ENCODE measurements around the gene HOXD8.

HOXD8 gene

DNA sequence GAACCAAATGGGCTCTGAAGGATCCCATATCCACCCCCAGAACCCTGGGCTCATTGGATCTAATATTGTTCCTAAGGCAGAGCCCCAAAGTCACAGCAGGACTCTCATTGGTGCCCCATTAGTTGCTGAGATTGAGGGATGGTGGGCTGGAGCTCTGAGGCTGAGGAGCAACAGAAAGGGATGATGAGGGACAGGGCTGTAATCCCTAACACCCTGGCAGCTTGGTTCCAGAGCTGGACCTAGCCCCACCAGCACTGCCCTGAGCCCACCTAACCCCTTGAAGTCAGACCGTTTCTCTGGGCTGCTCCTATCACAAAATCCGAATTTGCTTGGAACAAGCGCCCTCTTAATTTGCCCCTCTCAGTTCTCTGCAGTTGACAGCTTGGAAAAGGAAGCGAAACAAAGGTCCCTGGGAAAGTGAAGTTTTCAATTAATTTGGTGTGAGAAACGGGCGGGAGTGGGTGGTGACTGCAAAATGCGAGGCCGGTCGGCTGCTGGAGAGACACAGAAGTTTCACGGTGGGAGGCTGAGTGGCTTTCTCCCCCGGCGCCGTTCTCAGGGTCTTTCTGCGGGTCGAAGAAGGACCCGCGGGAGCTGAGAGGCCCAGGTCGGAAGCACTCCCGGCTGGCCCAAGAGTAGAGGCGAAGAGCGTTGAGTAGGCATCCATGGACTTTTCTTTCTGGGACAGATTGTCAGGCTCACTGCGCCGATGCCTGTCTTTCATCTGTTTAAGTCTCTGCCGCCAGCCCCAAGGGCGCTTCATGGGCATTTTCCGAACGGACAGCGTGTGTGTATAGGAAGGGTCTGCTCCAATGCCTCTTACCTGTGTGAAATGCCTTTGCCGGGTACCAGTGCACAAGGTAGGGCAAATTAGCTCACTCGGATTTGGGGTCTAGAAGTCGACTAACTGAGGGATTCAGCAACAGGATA lies 37.9 kb upstream of the HOXD8 start:
- DNase-seq (ENCODE audit: low spot score), result no peak

DNA sequence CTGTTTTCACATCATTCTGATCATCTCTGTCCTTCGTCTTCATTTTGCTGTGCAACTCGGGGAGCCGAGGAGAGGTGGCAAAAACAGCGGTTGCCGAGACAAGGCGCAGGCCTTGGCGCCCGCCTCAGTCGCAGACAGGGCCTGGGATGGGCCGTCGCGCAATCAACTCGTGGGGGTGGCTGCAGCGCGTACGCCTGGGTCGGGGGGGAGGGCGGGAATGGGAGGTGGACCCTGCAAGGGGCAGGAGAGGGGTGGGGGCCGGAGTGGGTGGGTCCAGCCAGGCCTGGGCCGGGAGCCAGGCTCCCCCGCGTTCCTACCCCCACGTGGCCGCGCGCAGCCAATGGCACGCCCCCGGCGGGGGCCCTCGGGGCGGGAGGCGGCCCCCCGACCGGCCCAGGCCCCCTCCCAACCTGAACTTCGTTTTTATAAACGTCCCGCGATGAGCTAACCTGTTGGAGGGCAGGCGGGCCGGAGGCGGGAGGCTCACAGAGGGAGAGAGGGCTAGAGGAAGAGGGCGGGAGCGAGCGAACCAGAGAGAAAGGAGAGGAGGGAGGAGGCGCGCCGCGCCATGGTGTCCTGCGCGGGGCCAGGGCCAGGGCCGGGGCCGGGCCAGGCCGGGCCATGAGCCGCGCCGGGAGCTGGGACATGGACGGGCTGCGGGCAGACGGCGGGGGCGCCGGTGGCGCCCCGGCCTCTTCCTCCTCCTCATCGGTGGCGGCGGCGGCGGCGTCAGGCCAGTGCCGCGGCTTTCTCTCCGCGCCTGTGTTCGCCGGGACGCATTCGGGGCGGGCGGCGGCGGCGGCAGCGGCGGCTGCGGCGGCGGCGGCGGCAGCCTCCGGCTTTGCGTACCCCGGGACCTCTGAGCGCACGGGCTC lies 37.0 kb upstream of the HOXD8 start, which contains the start of gene HOXD13:
HOXD13 (plus strand) TSS at position 452 of the 875 bp plus-strand sequence; CDS start at position 622, 170 bp downstream.
- DNase-seq (ENCODE audit: low spot score), result no peak

DNA sequence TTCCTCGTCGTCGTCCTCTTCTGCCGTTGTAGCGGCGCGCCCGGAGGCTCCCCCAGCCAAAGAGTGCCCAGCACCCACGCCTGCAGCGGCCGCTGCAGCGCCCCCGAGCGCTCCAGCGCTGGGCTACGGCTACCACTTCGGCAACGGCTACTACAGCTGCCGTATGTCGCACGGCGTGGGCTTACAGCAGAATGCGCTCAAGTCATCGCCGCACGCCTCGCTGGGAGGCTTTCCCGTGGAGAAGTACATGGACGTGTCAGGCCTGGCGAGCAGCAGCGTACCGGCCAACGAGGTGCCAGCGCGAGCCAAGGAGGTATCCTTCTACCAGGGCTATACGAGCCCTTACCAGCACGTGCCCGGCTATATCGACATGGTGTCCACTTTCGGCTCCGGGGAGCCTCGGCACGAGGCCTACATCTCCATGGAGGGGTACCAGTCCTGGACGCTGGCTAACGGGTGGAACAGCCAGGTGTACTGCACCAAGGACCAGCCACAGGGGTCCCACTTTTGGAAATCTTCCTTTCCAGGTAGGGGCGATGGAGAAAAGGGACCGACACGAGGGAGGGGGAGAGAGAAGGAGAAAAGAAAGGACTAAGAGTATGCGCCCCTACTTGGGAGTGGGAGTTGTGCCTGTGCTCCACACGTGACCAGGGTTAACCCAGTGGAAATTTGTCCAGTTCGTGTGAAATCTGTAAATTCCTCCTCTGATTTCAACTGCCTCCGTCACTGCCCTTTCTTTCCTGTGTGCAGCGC lies 36.2 kb upstream of the HOXD8 start:
- DNase-seq (ENCODE audit: low spot score), result no peak

DNA sequence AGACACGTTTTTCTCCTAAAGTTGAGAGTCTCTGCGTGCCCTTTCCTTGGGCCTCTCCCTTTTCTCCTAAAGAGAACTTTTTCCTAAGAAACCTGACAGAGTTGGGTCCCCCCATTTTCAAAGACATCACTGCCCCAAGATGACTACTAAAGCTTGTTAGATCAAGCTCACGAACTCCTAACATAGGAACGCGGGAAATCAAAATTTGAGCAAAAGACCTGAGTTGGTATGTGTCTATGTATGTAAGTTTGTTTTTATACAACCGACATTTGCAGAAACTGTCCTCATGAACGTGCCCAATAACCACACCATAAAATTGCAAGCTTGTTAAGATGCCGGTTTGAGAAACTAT lies 35.6 kb upstream of the HOXD8 start:
- DNase-seq (ENCODE audit: low spot score), result no peak

DNA sequence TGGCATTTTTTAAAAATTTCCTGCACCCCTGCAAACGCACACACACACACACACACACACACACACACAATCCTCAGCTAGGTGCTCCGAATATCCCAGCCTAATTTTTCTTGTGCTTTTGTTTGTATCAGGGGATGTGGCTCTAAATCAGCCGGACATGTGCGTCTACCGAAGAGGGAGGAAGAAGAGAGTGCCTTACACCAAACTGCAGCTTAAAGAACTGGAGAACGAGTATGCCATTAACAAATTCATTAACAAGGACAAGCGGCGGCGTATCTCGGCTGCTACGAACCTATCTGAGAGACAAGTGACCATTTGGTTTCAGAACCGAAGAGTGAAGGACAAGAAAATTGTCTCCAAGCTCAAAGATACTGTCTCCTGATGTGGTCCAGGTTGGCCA lies 35.2 kb upstream of the HOXD8 start:
- no peak for DNase-seq (ENCODE audit: low spot score)

DNA sequence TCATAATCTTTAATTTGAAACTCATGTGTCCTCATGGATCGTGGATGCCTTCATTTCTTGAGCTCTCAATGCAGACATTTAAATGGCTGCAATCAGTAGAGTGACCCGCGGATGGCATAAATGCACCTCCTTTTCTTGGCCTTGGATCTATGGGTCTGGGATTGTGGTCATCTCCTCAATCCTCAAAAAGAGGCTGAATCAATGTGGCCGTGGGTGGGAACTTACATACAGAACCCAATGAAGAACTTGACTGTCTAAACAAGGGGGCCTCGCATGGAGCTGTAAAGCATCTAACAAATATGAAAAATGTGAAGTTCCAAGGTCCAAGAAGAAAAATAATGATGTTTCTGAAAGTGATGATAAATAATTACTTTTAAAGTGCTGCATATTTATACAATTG lies 34.1 kb upstream of the HOXD8 start:
- DNase-seq (ENCODE audit: low spot score), result no peak

DNA sequence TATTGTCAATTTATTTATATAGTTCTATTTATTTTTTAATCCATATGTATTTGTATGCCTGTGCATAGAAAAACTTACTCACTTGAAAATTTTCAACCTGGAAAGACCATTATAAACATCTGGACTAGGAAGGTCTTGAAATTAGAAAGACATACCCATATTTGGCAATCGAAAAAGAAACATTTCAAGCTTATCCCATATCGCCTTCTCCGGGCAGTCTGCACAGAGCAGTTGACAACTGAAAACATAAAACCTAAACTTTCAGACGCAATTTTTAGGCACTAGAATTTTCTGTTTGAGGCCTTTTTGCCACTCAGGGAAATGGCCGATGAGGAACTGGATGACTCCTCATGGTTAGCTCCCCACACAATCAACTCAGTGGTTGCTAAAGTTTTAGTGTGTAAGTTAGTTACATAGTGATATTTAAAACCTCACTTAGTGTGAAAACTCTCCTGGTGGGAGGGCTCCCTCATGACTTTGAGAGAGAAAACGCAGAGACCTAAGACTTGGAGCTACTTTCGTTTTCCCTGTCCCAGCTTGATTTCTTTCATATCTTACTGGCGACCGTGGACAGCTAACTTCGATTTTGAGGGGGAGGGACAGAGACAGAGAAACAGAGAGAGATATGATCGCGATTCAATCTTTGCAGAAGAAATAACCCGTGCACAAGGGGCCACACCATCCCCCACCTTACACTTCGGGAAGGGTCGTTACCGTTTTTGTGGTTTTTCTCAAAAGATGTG lies 33.1 kb upstream of the HOXD8 start:
- no peak for DNase-seq (ENCODE audit: low spot score)

DNA sequence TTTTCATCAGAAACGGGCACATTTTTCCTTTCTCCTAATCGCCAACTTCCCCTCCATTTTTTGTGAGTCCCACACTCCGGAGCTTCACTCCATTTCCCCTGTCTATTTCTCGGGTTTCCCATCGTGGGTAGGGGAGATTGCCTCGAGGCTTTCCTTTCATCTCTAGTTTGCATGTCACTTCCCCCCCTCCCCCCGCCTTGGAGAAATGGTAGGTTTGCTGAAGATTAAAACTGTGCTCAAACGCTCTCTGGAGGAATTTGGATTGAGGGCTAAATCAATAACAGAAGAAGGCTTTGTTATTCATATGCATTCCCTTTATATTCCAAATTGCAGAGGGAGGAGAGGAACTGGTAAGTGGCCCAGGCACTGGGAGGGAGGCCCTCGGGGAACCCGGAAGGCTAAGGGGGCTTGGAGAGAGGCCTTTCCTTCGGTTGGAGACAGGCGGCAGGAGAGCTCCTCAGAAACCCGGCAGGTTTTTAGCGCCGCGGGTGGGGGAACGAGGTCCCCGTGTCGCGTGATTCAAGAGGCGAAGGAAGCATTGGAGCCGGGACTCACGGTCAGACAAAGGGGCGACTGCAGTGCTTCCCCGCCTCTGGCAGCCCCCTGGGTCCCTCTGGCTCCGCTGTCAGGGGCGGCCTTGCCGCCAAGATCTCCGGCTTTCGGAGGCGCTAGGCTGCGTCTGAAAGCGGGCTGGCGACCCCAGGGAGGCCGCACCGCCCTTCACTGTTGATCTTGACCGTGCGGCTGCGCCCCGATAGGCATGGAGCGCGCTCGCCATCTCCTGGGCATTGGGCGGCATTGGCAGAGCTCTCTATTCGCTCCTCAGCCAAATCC lies 32.3 kb upstream of the HOXD8 start:
- DNase-seq (ENCODE audit: low spot score), result peak; percentile 46

DNA sequence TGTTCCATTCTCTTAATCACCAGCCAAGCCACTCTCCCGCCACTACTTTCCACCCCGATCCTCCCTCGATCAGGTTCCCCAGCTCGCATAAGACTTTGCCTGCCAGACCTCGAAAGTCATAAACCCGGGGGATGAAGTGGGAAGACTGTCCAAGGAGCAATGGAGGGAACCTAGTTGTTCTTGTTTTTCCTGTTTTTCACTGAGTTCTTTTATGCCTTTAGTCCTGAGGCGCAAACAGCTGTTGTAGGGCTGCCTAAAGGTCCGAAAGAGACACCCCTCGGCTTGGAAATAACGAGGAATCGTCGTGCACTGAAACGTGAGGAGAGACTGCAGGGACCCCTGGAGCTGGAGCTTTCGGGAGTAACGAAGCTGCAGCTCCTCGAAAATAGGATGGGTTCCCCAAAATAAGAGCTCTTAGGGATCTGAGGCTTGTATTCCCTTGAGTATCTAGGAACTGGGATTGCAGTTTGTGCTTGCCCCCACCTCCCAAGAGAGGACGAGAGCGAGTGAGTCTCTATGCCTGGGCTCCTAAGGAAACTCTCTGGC lies 31.6 kb upstream of the HOXD8 start:
- DNase-seq (ENCODE audit: low spot score), result no peak

DNA sequence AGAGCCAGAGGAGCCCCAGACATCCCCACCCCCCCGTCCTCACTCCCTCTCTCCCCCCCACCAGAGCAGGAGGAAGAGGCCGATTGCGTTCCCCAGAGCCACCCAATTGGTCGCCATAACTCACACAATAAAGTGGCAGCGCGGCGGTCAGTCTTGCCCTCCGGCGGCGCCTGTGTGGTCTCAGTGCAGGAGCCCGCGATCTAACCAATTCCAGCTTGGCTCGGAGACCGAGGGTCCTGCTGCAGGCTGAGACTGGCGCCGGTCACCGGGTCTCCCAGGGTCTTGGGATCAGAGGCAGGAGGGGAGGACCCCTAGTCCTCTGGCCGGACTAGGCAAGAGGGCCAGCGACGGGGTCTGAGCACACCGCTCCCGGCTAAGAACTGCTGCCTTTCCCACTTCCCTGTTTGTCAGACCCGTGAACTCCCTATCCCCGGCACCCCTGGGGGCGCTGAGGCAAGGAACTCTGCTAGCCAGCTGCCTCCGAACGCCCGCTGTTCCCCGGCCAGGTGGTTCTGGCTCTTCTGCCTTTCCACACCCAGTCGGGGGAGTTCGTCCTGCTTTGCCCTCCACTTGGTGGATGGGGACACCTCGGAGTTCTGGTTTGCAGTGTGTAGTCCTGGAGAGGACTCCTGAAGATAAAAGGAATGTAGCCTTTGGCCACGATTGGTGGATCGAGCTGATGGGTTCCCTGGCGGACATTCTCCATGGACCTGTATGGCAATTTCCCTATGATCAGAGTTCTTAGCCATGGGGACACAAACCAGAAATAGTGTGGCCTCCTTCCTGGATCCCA lies 30.9 kb upstream of the HOXD8 start:
- no peak for DNase-seq (ENCODE audit: low spot score)

DNA sequence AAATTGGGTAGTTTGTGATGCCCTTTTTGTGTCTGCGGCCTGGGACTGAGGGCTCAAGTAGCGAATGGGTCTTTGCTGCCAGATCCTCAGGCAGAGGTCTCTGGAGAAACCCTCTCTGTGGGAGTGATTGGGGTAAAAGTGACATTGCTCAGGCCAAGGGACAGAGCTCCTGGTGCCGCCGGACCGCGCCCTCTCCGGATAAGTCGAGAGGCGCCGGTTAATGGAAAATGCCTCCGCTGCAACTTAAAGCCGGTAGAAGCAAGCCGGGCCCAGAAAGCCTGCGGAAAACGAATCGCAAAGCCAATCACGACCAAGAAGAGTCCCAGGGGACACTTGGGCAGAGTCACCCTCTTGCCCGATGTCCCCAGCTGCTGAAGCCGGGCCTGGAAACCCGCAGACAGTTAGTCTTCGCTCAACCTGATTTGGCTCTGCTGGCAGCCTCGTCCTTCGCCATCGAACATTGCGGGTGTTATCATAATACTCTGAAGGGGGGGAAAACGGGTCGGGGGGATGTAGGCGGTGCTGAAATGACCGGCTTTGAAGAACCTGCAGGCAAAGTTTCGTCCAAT lies 30.3 kb upstream of the HOXD8 start:
- DNase-seq (ENCODE audit: low spot score), result no peak

DNA sequence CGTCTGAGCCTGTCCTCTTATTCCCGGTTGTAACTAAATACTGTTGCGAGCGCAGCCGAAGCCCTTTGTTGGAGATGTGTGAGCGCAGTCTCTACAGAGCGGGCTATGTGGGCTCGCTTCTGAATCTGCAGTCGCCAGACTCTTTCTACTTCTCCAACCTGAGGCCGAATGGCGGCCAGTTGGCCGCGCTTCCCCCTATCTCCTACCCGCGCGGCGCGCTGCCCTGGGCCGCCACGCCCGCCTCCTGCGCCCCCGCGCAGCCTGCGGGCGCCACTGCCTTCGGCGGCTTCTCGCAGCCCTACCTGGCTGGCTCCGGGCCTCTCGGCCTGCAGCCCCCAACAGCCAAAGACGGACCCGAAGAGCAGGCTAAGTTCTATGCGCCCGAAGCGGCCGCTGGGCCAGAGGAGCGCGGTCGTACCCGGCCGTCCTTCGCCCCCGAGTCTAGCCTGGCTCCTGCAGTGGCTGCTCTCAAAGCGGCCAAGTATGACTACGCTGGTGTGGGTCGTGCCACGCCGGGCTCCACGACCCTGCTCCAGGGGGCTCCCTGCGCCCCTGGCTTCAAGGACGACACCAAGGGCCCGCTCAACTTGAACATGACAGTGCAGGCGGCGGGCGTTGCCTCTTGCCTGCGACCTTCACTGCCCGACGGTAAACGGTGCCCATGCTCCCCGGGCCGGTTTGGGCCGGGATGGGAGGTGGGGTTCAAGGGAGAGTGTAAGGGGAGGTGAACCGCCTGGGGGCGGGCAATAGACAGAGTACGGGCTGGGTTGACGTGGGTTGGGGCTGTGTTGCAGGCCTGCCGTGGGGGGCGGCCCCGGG lies 29.6 kb upstream of the HOXD8 start, which contains the start of gene HOXD12:
HOXD12 (plus strand) TSS at position 68 of the 819 bp plus-strand sequence; CDS start at position 75, 7 bp downstream.
- no peak for DNase-seq (ENCODE audit: low spot score)

DNA sequence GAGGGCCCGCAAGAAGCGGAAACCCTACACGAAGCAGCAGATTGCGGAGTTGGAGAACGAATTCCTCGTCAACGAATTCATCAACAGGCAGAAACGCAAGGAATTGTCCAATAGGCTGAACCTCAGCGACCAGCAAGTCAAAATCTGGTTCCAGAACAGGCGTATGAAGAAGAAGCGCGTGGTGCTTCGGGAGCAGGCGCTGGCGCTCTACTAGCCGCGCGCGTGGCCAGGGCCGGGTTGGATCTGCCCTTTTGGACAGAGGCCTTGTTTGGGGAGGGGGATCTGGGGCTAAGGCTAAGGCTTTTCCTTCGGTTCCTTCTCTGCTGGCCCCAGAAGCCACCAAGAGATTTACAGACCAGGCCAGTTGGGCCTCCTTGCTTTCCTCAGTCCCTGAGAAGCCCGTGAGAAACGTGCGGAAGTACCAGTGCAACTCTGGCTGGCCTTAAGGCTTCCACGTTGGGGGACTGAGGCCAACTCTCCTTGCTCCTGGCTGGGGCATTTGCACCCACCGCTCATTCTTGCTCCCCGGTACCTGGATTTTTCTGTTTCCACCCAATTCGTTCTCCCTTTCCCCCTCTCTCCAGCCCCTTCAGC lies 28.9 kb upstream of the HOXD8 start:
- DNase-seq (ENCODE audit: low spot score), result no peak

DNA sequence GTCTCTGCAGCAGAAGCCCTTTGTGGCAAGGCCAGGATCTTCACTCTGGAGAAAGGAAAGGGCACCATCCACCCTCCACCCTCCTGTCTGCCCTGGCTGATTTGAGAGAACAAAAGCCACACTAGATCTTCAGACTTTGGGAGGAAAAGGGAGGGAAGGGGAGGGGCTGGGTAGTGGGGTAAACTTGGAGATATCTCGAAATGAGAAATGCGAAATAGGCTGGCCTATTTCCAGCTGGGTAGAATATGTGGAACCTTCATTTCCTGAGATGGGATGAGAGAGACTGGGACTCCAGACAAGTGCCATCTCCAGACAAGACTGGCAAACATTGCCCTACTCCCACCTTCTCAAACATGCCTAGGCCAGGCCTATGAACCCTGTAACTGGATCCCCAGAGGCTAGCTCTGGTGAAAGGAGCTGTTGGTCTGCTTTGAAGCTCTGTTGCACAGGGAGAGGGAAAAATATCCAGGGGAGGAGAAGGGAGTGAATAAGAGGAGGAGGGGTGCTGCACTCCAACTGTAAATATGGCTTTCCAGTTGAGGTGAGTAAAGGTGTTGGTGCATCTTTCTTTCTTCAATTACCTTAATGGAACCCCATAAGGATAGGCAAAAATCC lies 28.2 kb upstream of the HOXD8 start:
- no peak for DNase-seq (ENCODE audit: low spot score)

DNA sequence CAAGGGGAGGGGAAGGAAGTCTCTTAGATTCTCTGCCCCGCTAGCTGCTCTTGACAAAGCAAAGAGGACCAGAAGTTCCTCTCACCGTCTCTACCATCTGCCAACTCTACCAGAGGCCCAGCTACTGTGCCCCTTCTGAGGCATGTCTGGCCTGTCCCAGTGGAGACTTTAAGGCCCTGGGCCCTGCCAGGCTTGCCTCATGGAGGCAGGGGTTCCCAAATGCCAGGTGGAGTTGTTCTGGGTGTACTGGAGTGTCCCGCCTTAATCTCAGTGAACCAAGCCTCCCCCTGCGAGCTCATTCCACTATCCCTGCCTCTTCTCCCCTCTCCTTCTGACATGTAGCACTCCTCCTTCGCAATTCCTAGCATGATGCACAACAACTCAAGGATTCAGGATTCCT lies 27.7 kb upstream of the HOXD8 start:
- DNase-seq (ENCODE audit: low spot score), result no peak

DNA sequence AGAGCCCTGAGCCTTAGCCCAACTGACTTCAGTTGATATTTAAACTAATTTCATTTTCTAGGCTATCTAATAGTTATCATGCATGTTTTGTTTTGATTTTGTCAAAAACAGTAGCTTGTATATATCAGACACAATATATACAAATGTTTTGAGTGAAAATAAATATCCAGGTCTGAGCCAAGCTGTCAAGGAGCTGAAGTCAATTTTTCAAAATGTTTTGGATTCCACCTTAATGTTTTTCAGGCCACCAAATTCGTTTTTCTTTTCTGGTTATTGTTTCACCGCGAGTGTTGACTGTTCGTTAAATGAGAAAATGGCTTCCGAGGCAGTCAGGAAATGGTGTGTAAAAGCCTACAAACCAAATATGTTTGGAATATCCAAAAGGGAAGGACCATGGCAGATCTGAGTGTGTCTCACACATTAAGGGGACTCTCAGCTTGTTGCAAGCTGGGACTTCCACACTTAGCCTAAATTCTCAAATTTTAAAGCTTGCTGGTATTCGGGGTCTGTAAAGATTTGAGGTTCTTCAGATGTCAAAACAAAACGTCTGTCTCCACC lies 27.1 kb upstream of the HOXD8 start:
- no peak for DNase-seq (ENCODE audit: low spot score)

DNA sequence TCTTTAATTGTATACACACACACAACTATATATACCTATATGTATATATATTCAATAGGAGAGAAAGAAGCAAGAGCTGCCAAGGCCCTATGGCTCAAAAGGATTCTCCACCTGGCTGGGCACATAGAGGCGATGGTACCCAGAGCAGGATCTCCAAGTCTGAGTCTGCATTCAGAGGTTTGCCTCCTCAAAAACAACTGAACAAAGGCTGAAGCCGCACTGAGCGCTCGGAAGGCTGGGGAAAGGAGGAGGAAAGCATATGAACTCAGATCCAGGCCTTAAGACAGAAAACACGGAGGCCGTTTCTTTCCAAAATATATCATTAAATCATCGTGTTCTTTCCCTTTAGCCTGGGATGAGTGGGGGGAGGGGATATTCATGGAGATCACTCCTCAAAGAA lies 26.3 kb upstream of the HOXD8 start:
- no peak for DNase-seq (ENCODE audit: low spot score)
